NCI-H510A (cell line): ENCODE measurements around the gene COL20A1.

ENCODE experiments used
- DNase-seq: peaks from one replicate; lab custom pipeline; 2025; lab: John Stamatoyannopoulos, UW

The COL20A1 gene

DNA sequence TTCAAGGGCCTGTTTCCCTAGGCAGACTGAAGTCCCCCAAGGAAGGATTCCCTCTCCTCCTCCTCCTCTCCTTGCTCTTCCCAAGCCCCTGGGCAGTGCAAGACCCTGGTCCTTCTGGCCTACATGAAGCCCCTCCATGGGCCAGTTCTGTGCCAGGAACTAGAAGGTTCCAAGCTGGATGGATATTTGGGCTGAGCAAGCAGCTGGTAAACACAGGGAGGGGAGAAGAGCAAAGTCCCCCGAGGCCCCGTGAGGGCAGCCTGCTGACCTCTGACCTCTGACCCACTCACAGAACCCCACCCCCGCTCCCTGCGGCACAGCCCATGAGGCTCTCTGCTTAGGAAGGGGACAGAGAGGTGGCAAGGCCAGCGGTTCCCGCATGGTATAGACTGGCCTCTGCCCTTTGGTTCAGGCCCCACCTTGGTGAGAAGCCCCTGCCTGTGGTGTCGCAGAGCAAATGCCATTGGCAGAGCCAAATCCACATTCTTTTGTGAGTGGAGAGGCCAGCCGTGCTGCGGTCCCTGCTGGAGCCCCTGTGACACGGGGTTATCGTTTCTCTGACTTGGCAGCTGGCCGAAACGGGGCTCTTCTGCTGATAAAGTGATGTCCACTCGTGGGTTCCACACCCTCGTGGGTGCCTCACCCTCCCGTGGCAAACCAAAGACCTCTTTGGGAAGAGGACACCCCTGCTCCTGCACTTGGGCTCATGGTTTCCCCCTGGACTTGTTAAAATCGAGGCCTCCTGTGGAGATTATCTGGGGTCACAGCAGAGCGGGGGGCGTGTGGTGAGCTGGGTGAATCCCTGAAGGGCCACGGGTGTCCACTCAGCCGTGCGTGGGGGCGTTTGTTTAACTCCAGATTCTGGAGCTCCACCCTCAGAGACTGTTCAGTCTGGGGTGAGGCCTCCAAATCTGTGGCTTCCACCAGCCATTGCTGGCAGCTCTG lies 70.3 kb downstream of the COL20A1 start:
- no peak for DNase-seq

DNA sequence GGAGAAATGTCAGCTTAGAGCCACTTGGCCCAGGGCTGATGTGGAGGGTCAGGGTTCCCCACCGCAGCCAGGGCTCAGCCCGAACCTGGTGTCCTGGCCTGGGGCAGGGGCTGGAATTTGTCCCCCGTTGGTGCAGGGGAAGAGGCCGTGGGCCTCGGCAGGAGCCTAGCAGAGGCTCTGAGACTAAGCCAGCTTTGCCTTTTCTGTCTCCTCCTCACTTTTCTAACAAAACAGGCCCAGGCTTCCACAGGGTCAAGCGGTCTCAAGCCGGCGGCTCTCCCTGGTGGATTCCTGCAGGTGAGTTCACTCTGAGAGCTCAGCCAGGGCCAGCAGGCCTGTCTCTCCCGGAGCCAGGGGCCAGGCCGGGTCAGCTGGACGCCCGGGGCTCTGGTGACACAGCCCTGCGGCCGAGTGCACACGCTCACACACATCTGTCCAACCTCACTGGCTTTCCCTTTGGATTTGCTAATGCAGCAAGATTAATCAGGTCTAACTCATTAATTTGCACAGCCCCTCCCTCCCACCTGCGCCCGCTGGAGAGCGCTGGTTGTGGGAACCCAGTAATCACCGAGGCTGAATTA lies 71.1 kb downstream of the COL20A1 start:
- DNase-seq: no peak

DNA sequence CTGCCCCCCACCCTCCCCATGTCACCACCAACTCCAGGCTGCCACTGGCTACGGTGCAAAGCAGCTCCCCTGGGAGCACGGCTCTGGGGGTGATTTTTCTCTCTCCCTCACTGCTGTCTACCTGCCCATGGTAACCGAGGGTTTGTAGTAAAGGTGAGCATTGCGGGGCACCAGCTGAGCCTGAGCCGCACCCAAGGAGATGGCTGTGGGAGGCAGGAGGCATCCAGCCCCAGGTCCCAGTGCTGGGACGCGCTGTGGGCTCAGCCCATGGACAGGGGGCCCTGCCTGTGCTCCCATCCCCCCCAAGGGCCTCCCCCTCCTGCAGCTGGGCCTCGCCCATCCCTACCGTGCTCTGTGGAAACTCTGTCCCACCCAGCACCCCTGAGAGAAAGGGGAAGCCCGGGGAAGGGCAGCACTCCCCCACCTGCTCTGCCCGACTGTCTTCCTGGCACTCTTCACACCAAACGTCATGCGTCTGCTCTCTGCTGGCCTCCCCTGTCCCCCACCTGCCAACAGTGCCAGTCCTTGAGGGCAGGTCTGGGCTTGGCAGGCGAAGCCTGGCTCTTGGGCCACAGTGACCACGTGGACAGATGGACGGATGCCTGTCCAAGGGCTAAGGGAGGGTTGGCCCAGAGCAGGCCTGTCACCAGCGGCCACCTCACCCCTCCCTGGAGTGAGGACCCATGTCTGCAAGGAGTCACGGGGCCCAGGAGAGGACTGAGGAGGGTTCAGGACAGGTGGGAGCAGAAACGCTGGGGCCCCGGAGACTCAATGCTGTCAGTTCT lies 72.0 kb downstream of the COL20A1 start:
- DNase-seq: no peak

DNA sequence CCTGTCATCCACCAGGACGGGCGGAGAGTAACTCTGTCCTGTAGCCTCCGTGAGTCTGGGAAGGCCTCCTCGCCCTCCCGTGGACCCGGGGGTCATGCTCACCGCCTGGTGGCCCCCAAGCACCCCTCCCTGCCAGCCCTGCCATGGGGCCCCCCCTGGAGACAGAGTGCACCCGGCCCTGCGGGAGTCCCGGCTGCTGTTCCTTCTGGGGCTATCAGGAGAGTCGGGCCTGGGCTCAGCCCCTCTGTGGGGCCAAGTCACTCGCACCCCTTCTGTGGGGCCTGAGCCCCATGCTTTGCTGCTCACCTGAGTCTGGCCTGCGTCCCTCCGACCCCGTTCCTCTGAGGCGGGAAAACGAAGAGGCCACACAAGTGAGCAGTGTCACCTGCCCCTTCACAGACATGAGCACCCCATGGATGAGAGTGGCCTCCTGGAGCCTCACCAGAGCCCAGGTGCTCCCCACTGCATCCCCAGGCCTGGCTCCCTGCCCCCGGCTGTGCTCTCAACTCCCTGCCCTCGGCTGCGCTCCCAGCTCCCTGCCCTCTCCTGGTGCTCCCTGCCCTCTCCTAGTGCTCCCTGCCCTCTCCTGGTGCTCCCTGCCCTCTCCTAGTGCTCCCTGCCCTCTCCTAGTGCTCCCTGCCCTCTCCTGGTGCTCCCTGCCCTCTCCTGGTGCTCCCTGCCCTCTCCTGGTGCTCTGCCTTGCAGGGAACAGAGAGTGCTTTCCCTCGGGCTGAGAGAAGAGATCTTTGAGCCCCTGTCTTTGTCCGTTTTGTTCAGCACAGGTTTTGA lies 72.8 kb downstream of the COL20A1 start:
- no peak for DNase-seq

DNA sequence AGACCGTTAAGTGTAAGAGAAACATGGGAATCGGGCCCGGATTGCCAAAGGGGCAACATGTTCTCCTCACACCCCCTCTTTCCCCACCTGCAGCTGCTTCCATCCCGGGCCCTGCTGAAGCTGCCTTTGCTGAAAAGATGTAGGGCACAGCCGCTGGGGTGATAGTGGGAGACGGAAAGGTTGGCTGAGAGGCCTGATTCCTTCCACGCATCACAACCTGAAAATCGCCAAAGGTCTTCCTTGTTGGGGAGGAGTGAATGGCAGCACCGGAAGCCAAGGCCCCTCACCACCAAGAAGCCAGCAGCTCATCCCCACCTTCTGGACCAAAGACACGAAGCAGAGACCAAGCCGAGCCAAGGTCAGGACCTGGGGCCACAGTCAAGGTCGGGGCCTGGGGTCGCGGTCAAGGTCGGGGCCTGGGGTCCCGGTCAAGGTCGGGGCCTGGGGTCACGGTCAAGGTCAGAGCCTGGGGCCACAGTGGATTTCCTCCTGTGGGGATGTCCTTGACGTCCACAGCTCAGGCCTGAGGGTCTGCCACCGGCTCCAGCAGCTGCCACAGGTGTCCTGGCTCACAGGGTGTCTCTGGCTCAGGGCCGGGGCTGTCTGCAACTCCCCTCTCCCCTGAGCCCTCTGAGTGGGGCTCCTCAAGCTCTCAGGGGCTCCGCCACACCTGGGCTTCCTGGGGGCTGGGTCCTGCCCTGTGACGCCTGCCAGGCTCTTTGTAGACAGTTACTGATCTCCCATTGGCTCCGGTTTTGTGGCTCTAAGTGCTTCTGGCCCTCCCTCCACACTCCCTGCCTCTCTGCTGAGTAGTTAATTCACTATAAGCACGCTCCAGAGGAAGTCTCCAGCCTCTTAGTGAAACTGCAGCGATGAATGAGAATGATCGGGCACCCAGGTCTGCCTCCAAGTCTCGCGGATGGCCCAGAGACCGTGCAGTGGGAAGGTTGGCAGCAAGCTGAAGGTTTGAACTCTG lies 73.7 kb downstream of the COL20A1 start:
- DNase-seq: no peak

DNA sequence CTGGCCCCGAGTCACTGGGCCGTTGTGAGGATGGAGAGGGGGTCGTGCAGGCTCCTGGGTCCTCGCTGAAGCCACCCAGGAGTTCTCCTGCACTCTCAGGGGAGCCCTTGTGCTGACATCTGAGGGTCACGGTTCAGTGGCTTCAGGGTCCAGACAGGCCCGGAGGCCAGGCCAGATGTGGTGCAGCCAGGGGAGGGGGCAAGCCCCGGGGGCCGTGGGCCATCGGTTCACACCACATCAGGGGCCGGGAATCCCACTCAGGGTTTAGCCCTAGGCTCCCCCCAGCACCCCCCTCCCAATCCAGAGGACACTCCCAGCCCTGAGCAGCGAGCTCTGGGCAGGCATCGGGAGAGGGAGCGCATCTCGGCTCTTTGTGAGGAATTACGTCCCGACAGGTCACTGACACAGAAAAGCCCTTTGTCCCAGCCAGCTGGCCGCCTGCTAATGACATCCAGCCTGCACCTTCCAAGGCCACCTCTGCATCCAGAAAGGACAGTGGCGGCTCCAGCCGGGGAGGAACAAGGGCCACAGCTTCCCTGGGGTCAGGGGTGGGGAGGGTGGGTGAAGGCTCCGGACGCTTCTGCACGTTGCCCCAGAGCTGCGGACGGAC lies 74.6 kb downstream of the COL20A1 start:
- no peak for DNase-seq

DNA sequence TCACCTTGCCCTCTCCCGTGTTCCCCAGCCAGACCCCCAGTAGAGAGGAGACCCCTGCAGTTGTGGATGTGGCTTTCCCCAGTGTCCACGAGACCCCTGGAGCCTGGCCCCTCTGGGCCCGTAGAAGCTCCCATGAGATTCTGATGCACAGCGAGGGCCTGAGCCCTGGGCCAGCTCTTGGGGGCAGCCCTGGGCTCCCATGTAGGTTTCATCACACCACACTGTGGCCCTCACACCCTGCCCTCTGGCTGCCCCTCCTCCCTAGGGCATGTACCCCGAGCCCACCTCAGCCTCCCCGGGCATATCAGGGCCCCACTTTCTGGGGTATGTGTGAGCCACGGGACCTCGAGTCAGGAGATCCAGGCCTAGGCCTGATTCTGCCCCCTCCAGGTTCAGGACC lies 75.2 kb downstream of the COL20A1 start:
- DNase-seq: no peak

DNA sequence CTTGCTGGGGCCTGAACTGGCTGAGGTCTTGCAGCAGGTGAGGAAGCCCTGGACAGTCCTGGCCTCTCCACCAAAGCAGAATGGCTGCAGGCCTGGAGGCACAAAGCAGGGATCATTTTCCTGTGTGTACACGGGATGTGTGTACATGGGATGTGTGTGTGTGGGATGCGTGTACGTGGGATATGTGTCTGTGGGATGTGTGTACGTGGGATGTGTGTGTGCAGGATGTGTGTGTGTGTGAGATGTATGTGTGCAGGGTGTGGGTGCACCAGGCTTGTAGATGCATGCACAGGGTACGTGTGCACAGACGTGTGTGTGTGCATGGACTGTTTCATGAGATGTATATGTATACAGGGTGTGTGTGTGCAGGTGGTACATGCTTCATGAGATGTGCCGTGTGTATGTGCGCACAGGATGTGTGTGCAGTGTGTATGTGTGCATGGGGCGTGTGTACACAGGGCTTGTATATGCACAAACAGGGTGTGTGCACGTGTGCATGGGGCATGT lies 76.1 kb downstream of the COL20A1 start:
- DNase-seq: no peak

DNA sequence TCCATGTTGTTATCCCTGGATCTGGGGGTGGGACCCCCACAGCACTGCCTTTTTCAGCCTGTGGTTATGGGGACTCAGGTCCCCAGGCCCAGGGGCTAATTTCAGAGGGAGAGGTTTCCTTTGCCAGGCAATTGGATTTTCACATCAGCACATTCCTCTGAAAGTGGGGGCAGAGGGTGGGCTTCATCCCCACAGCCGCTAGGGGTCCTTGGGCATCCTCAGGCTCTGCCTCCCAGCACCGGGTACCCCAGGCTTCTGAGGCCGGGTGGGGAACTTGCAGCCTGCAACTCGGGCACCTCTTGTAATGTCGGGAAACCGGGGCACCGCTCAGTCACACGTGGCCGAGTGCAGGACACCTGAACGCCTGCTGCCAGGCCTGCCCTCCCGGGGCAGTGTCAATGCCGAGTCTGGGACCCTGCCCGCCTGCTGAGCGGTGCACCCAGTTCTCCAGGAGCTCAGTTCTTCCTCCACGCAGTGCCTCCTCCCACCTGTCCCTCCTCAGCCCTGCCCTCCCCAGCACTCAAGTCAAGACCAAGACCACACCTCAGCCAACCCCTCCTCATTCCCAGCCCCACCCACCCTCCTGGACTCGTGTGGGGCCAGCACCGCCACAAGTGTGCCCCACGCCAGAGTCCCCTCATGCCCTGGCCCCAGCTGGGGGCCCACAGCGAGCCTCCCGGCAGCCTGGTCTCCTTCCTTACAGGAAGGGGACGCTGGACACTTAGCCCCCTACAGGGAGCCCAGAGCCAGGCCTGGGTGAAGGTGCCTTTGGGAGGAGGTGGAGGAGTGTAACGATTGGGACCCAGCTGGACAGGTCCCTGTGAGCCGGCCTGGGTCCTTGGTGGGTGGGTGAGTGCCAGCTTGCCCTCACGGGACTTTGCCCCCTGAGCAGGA lies 77.0 kb downstream of the COL20A1 start:
- no peak for DNase-seq

DNA sequence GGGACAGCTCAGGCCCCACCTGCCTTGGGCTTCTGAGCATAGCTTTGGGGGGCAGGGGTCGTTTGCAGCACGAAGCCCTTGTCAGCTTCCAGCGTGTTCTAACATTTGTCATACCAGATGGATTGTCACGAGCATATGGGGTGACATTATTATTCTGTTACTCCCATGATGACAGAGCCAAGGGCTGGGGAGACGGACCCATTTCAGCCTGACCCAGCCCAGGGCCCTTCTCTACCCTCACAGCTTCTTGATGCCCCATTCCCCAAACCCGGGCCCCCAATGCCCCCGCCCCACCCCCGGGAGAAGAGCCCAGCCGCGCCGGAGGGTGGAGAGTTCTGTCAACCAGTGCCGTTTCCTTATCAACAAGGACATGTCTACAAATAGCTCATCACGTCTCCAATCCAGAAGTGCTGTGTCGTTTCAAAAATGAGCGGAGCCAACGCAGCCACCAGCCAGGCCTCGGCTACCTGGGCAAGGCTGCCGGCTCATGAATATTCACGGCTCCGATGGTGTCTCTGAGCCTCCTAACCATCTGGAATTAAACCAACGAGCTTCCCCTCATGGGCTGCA lies 77.7 kb downstream of the COL20A1 start:
- no peak for DNase-seq

DNA sequence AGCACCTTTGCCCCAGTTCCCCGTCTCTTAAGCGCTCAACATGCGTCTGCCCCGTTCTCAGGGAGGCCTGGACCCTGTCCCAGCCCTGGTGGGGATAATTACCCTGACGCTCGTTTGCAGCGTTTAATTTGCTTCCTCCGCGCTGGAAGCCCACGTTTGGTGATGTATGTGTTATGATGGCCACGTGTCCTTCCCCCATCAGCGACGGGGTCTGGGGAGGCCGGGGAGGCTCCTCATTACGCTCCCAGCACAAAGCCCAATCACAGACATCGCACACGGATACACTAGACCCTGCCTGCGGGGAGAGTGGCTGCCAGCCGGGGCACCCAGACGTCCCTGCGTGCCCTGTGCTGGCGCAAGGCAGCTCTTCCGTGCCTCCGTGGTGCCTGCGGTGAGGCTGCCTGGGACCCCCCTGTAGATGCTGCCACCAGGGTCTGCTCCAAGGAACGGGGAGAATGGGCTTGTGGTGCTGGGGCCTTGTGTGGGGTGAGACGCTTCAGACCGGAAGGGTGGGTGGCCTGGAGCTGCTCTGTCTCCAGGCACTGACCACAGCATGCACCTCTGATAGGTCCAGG lies 78.4 kb downstream of the COL20A1 start:
- no peak for DNase-seq

DNA sequence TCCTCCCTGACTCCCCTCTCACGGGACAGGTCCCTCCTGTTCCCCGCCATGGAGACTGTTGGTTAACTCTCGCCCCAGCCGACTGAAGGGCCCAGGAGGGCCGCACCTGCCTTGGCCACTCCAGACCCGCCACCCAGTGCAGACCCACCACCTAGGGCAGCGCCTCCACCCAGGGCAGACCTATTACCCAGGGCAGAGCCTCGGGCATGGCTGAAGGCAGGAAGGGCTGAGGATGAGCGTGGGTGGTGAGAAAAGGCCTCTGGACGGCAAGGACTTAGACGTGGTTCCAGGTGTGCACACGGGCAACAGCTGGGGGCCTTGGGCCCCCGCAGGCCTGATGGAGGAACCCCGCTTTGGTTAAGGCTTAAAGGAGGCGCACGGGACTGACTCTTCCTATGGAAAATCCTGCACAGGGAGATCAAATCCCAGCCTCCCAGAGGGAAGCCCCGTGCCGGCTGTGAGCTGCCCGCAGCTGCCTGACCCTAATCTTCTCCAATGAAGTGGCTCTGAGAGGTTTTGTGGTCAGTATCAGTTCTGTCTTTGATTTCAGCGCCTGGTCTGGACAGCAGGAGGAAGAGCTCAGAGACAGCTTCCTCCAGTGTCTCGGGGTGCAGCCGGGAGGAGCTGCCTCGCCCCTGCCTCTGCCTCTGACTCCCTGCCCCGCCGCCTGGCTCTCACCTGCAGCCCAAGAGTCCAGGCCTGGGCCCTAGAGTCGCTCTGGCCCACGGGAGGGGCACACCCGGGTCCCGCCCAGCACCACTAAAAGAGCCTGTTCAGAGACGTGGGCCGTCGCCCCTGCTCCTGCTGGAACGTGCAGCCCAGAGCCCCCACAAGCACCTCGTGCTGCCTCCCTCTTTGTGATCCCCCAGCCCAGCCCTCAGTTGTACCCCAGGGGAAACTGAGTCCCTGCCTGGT lies 80.2 kb downstream of the COL20A1 start:
- no peak for DNase-seq

DNA sequence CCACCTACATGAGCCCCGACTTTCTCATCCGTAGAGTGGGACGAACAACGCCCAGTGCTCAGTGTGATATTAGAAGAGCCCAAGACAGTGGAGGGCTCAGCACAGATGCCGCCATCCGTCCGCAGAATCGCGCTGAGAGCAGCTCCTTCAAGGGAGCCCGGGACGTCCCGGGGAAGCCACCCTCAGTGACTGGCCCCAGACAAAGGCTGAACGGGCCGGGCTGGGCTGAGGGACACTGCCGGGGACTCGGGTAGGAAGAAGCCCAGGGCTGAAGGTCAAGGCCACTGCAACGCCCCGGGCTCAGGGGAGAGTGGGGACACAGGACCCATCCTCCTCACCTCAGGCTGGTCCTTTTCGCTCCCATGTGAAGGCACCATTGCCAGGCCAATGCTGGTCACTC lies 81.0 kb downstream of the COL20A1 start:
- DNase-seq: no peak

DNA sequence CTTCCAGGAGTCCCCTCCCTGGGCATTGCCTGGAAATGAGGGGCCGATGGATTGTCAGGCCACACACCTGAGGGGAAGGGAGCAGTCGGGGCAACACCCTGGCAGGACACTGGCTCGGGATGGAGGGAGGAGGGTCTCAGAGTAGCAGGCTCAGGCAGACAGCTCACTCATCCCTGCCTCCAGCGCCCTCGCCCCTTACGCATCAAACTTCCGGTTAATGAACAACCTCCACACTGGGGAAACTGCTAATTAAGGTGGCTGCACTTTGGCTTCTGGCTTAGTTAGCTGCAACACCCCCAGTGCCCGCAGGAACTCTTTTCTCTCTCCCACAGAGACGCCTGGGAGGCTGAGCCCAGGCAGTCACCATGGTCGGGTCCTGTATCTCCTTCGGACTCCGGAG lies 81.5 kb downstream of the COL20A1 start:
- no peak for DNase-seq

DNA sequence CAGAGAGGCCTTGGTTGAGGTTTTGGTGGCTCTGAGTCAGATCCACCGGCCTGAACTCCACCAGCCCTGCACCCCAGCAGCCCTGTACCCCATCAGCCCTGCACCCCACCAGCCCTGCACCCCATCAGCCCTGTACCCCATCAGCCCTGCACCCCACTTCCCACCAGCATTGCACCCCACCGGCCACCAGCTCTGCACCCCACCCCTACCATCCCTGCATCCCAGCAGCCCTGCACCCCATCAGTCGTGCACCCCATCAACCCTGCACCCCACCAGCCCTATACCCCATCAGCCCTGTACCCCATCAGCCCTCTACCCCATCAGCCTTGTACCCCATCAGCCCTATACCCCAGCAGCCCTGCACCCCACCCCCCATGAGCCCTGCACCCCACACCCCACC lies 82.5 kb downstream of the COL20A1 start:
- DNase-seq: no peak

DNA sequence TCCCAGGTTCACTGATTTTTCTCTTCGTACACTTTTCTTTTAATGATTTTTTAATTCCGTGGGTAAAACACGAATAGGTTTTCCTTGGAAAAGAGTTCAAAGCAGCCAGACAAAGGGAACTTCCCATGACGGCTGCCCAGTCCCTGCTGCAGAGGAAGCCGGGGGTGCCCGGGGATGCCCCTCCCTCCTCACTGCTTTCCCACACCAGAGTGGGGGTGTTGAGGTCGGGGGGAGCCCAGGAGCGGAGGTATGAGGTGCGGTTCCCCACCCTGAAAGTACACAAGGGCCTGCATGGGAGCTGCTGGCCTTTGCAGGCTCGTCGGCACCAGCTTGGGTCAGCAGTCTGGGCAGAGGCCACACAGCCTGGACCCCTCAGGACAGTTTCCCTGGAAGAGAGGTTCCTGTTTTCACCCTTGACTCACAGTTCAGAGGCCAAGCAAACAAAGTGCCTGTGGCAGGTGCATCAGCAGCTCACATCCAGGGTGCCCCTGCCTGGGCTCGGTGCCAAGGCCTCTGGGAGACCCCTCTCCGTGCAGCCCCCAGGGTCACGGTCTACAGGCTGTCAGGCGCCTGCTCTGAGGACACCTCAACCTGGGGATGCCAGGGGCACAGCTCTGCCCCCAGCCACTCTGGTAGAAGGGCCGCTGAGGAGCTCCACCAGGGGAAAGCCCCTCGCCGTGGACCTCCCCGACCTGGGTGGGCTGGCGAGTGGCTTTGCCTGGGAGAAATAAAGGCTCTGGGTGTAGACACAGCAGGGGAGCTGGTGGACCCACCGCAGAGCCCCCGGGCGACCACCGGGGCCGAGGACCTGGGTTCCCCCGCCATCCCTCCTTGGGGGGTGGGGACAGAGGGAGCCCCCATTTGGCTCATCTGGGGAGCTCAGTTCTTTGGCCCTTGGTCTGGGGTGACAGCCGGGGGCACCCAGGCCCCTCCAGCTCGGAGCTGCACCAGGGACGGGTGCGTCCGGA lies 83.6 kb downstream of the COL20A1 start:
- no peak for DNase-seq
